Hepatic stellate cell (primary cell): Measurements from ENCODE around the gene CDHR3.

Source experiments
- DNase-seq: peaks from one replicate; pipeline ENCODE4 v3.0.0; 2011; ENCODE audit warnings: low spot score

The CDHR3 gene

DNA sequence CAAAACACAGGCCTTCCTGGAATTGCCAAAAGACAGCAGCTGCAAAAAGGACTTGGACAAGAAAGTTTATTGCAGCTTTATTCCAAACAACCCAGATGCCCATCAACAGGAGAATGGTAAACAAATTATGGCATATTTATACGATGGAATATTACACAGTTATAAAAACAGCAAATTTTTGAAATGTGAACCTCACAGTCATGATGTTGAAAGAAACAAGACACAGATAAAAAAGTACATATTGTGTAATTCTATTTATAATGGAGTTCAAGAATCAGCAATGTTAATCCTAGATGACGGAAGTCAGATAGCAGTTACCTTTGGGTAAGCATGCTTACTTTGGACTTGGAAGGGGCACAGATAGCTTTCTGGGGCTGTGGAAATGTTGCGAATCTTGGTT lies 104.6 kb downstream of the CDHR3 start:
- no peak for DNase-seq

DNA sequence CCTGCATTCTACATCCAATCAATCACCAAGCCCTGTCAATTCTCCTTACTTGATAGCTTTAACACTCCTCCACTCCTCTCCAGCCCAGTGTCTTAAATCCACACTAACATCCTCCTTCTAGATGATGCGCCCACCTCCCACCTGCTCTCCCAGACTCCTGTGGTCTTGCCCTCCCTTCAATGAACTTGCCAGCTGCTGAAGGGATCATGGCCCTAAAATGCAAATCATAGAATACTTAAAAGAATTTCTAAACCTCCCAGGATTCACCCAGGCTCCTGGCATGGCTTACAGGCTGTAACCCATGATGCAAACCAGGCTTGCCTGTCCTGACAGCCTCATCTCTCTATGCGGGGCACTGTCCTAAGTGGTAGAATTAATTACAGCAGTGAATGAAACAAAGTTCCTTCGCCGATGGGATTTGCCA lies 105.5 kb downstream of the CDHR3 start:
- DNase-seq = no peak

DNA sequence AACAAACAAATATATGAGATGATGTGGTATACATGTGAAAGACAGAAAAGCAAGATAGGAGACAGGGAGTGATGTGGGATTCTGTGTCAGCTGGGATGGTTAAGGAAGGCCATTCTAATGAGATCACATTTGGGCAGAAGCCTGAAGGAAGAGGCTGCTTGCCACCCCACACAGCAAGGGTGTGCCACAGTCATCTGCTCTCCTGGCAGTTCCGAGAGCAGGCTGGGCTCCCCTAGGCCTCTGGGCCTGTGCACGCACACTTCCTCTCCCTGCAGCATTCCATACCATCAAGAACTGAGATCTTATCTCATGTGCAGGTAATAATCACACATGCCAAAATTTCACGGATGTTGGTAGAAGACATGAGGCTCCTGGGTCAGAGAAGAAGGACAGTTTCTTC lies 105.9 kb downstream of the CDHR3 start:
- DNase-seq = no peak

DNA sequence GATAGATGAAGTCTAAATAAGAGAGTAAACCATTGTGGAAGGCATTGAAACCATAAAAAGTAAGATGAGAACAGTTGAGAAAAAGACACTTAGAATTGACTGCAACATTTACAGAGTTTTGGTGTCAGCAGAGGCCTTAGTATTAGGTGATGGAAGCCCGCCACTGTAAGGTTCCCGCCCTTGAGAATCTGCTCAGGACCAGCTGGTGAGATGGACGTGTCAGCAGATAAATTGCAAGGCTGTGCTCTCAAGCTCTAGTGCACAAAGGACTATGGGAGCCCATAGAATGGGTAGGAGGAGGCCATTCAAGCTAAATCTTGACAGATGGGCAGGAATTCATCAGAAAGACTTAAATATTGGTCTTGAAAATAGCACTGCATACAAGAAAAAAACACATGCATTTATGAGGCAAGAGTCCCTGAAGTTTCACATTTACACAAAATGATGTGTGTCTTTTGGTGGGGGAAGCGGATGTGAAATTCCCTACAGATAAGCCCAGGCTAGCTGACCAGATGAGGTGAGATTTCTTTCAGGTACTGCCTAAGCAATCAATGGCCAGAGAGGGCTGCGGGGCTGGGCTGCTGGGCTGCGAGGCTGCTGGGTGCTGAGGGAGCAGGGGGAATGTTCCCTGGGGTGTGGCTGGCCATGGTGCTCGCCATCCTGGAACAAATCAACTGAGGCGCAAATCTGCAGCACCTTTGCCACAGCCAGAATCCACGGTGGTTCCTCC lies 106.6 kb downstream of the CDHR3 start:
- no peak for DNase-seq

DNA sequence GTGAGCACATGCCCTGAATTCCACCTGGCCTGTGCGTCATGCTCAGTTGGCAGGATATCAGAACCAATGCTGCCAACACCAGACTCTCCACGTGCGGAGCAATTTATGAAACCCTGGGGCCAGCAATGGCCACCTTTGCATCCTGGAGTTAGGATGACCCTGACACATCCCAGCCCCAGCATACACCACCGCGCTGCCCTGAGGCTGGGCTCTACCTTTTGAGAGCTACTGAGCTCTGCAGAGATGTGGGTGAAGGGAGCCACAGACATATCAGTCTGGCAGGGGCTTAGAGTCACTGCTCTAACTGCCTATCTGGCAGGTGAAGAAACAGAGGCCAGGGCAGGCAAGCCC lies 107.1 kb downstream of the CDHR3 start:
- no peak for DNase-seq

DNA sequence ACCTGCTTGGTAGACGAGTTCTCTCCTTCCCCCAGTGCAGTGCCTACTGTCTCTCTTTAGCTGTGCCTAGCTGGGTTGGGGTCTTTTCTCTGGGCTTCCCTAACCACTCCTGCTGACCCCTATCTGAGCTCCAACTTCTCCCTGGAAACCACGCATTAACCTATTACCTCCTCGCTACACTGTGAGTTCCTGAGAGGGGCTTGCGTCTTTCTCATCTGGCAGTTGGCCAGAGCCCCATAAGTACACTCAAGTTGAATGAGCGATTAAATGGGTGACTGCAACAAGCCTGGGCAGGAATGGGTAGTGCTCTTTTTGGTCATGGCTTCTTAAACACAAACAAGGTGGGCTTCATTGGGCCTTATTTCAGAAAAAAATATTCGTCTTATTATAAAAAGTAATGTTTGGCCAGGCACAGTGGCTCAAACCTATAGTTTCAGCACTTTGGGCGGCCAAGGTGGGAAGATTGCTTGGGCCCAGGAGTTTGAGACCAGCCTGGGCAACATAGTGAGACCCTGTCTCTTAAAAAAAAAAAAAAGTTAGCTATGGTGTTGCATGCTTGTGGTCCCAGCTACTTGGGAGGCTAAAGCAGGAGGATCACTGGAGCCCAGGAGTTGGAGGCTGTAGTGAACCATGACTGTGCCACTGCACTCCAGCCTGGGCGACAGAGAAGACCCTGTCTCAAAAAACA lies 107.6 kb downstream of the CDHR3 start:
- no peak for DNase-seq

DNA sequence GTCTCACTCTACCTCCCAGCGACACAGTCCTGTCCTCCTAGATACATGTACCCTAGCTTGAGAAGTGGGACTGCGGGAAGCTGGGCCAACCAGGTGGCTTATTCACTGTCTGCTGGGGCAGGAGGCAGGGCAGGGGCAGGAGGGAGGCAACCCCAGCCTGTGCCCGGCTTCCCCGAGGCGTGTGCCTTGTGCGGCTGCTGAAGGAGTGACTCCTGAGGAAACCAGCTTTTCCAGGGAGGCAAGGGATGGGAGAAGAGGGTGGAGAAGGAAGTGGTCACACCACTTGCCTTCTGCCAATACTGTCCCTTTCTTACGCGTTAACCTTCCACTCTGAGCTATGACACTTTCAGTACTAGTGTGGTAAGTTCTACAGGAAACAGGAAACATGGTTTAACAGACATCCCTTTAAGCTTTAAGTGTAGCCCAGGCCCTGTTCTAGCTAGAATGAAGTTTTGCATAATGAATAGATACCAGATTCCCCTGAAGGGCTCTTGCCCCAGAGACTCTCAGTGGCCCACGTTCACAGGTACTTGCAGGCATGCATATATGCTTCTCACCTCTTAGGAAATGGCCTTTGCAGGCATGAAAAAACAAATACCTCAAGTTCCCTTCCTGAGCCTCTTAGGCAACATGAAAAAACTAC lies 108.4 kb downstream of the CDHR3 start:
- DNase-seq = no peak

DNA sequence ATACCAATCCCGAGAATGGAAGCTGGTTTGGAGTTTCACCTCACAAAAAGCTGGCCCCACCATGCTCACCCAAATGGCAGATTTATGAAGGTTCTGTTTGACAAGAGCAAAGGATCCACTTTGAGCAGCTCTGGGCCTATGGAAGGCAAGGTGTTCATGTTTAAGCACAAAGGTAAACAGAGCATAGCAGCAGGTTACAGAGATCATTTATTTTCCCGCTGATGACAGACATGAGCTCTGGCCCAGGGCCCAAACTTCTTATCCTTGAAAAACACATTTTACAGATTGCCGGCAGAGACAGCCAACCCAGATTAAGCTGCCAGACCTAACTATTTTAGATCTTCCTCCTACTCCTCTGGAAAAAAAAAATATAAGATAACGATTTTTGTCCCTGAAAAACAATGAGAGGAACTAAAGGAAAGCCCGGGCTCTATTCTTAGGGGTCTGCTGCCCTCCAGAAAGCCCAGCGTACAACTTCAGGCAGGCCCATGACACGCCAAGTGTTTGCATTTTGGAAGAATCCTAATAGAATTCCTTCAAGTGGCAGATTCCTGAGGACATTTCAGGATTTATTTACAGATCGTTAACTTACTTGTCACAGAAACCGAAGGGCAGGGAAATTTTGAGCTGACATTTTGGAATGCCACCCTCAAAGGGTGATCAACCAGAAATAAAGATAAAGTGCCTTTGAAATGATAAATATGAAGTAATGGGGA lies 109.1 kb downstream of the CDHR3 start:
- DNase-seq = no peak

DNA sequence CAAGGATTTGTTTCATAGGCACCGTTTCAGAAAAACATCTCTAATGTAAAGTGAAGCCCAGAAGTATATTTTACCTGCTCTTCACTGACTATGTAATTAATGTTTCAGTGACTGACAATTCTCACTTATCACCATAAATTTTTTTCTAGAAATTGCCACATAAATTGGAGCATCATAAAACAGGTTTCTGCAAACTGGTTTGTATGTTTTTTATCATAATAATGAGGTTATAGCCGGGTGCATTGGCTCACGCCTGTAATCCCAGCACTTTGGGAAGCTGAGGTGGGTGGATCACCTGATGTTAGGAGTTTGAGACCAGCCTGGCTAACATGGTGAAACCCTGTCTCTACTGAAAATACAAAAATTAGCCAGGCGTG lies 109.6 kb downstream of the CDHR3 start:
- no peak for DNase-seq

DNA sequence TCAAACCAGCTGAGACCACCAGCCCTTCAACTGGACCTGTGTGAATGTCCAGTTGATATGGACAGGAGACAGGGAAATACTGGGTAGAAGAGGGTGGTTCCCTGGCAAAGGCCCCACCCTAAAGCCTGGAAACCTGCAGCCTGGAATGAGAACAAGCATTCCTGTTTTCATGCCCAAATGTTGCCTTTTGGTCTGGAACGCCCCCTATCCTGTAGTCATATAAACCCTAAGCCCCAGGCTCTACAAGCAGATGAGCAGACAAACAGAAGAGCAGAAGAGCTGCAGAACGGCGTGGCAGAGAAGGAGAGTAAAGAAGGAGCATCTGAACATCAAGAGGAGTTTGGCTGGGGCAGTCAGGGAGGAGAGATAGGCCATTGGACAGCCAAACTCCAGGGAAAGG lies 110.6 kb downstream of the CDHR3 start:
- DNase-seq = no peak

DNA sequence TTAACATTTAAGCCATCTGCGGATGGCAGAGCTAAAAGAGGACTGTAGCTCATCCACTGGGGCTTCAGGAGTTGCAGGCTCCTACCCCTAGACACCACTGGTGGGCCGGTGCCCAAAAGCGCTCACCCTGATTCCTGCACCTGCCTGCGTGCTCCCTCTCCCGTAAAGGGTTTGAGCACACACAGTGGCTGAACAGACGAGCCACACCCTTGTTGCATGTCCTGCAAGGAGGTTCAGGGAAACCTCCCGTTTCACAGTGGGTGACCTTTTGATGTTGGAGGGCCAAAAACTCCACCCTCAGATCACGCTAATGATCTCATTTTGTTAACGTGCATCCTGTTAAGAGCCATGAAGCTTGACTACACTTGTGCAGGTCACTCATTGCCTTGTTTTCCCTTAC lies 111.2 kb downstream of the CDHR3 start:
- no peak for DNase-seq

DNA sequence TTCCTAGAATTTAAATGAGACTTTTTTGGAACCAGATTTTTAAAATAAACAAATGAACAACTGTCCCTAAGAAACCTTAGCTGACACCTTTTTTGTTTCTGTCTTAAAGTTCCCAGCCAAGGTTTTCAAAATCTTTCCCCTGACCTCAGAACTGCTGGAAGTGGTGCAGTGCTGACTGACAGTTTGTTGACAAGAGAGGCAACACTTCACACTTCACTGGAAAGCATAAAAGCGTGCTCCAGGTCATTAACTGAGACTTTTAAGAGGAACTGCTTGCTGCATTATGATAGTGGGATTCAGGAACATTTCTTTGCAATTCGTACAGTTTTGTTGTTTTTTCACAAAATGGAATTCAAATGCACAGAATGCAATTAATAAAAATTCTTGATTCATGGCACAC lies 112.9 kb downstream of the CDHR3 start:
- no peak for DNase-seq

DNA sequence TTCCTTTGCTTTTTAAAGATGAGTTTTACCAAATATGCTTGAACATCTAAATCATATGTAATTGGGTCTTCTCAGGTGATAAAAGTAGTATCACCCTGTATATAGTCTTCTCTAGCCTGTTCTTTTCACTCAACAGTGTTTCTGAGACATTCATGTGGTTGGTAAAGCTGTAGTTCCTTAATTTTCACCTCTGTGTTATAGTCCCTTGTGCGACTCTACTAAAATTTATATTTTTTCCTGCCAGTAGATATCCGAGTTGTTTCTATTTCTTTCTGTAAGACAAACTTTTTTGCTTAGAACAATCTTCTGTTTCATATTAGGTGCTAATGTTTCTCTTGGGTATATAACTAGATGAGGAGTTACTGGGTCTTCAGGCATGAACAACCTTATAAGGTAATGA lies 113.5 kb downstream of the CDHR3 start:
- no peak for DNase-seq

DNA sequence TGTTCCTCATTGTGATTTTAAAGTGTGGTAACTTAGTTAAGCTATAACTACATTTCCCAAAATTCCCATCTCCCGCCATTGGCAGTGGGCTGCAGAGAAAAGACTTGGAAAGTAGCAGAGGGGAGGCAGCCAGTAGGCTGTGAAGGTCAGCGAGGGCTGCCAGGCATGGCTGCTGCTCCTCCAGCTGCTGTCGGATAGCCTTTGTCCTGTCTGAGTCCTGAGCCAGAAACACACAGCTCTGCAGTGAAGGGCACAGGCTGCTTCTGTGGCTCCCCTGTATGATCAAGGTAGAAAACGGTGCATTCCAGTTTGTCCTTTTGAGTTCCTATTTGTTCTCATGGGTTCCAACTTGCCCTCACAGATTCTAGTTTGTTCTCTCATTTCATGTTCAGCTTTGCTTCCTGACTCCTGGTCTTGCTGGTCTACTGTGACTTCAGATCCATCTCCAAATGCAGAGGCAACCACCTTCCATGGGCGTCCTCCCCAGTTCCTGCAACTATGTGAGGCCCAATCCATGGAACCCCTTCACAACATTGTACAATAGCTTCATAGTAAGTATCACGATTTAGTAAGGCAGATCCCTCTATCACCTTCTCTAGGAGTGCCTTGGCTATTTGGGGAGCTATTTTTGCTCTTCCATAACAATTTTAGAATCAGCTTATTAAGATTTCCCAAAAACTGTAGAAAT lies 117.4 kb downstream of the CDHR3 start:
- no peak for DNase-seq

DNA sequence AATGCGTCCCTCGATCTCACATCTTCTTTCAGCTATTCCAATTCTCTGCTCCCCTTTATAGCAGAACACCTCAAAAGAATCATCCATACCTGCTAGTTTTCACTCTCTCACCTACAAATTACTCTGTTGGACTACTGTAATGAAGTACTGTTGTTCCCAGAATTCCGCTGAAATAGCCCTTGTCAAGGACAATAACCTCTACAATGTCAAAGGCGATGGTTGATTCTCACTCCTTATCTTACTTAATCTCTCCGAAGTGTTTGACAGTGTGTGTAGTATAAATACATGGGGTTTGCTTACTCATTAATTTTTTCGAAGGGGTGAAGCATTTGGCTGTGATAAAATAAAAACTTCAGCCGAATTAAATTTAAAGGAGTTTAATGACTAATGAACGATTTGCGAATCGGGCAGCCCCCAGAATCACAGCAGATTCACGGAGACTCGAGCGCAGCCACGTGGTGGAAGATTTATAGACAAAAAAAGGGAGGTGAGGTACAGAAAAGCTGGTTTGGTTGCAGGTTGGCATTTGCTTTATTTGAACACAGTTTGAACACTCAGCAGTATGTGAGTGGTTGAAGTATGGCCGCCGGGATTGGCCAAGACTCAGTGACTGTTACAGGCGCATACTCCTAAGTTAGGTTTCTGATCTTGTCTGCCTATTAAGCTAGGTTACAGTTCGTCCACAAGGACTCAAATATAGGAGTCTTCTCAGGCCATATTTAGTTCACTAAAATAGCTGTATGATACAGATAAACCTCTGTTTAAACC lies 119.2 kb downstream of the CDHR3 start:
- no peak for DNase-seq
